HEK293T (cell line): ENCODE measurements around the gene ARHGEF25.

ENCODE experiments used
- ARNT ChIP-seq: fragments of 450-650 bp; IDR thresholded peaks from 2 replicates; pipeline ENCODE4 v1.6.1; 2017; ENCODE audit warnings: mild to moderate bottlenecking
- BHLHE40 ChIP-seq: fragments of 450-650 bp; IDR thresholded peaks from 2 replicates; pipeline ENCODE4 v1.6.1; 2016; ENCODE audit warnings: mild to moderate bottlenecking, moderate library complexity, borderline replicate concordance
- CTBP1 ChIP-seq: fragments of 450-650 bp; IDR thresholded peaks from 2 replicates; pipeline ENCODE4 v1.6.1; 2016; ENCODE audit warnings: borderline replicate concordance
- ELF4 ChIP-seq: fragments of 450-650 bp; IDR thresholded peaks from 2 replicates; pipeline ENCODE4 v1.6.1; 2017; ENCODE audit warnings: antibody characterized with exemption
- FOXK2 ChIP-seq: fragments of 450-650 bp; IDR thresholded peaks from 2 replicates; pipeline ENCODE4 v1.6.1; 2016; ENCODE audit warnings: mild to moderate bottlenecking
- FOXM1 ChIP-seq: fragments of 450-650 bp; IDR thresholded peaks from 2 replicates; pipeline ENCODE4 v1.6.1; 2017; ENCODE audit warnings: mild to moderate bottlenecking, borderline replicate concordance
- HDGF ChIP-seq: fragments of 450-650 bp; IDR thresholded peaks from 2 replicates; pipeline ENCODE4 v1.6.1; 2017; ENCODE audit warnings: antibody characterized with exemption, borderline replicate concordance
- L3MBTL2 ChIP-seq: fragments of 450-650 bp; conservative IDR thresholded peaks from 2 replicates; pipeline ENCODE4 v1.6.1; 2016; ENCODE audit warnings: mild to moderate bottlenecking
- LEF1 ChIP-seq: fragments of 450-650 bp; IDR thresholded peaks from 2 replicates; pipeline ENCODE4 v1.6.1; 2017; ENCODE audit warnings: mild to moderate bottlenecking, borderline replicate concordance
- SP1 ChIP-seq: fragments of 450-650 bp; IDR thresholded peaks from 2 replicates; pipeline ENCODE4 v1.6.1; 2017
- TARDBP ChIP-seq: fragments of 450-650 bp; IDR thresholded peaks from 2 replicates; pipeline ENCODE4 v1.6.1; 2016
- ZNF384 ChIP-seq: fragments of 450-650 bp; IDR thresholded peaks from 2 replicates; pipeline ENCODE4 v1.6.1; 2016
- TF ChIP-seq, protein P1 (sequence below): fragments of 450-650 bp; IDR thresholded peaks from 2 replicates; pipeline ENCODE4 v1.6.1; 2016

- TF ChIP-seq HDGF (no peak), ZNF384 (no peak), LEF1 (no peak), ELF4 (no peak), TARDBP (no peak), BHLHE40 (no peak), FOXM1 (no peak), FOXK2 (no peak), L3MBTL2 (no peak), ARNT (no peak), CTBP1 (no peak), SP1 (no peak)
- TF ChIP-seq, protein P1, sequence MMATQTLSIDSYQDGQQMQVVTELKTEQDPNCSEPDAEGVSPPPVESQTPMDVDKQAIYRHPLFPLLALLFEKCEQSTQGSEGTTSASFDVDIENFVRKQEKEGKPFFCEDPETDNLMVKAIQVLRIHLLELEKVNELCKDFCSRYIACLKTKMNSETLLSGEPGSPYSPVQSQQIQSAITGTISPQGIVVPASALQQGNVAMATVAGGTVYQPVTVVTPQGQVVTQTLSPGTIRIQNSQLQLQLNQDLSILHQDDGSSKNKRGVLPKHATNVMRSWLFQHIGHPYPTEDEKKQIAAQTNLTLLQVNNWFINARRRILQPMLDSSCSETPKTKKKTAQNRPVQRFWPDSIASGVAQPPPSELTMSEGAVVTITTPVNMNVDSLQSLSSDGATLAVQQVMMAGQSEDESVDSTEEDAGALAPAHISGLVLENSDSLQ, result no peak
Observed at GRCh38 chr12:57575771-57576612, 35.2 kb upstream of the ARHGEF25 start.
